Measurements from ENCODE around the gene SLC24A4. TPM values are rescaled to one million over a fixed set of nuclear protein-coding genes. Genes with fewer than 3 reads are reported as not detected.

Gene SLC24A4
- total RNA-seq, 1 donor from 2014 or later, result 0.49 TPM

DNA sequence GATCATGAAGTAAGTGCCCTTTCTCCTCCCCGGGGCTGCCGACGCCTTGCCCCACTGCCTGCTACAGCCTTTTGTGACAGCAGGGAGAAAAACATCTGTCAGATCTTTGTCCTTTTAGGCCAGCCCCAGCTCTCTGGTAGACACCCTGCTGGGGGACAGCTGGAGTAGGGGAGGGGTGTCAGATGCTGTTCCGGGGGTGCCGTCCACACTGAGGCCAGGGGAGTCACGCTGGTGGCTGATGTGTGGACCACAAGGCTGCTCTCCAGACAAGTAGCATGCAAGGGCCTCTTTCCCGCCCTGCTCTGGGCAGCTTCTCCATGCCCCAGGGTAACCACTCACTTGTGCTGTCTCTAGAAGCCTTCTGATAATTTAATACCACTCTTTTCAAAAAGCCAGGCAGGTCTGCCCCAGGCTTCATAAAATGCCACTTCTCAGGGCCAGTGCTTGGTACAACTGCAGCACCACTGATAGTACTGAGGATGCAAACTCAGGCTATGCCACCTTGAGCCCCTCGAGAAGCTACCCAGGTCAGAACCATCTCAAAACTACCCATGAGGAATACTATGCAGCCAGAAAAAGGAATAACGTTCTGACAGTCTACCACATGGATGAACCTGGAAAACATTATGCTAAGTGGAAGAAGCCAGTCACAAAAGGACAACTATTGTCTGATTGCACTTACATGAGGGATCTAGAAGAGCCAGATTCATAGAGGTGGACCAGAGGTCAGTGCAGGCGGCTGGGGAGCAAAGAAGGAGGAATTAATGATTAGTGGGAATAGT lies 124.6 kb downstream of the SLC24A4 start:
- DNase-seq (ENCODE audit: missing footprints) (no peak), ATAC-seq (no peak)
- intact Hi-C loops (cut with DNase I), result no loop called here

DNA sequence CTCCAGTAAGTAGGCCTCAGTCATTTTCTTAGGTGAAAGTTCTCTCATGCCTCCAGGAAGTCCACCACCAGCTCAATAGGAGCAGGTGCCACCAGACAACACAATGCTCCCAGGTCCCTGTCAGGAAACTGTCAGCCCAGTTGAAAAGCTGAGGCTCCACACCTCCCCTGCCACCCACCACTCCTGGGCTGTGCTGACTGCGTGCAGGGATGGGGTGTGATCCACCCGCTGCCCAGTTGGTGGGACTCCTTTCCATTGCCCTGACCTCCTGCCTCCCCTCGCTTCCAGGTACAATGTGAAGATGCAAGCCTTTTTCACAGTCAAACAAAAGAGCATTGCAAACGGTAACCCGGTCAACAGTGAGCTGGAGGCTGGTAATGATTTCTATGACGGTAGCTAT lies 125.8 kb downstream of the SLC24A4 start:
- intact Hi-C loops (cut with DNase I), result no loop called here
- DNase-seq (ENCODE audit: missing footprints) (no peak), ATAC-seq (no peak)

DNA sequence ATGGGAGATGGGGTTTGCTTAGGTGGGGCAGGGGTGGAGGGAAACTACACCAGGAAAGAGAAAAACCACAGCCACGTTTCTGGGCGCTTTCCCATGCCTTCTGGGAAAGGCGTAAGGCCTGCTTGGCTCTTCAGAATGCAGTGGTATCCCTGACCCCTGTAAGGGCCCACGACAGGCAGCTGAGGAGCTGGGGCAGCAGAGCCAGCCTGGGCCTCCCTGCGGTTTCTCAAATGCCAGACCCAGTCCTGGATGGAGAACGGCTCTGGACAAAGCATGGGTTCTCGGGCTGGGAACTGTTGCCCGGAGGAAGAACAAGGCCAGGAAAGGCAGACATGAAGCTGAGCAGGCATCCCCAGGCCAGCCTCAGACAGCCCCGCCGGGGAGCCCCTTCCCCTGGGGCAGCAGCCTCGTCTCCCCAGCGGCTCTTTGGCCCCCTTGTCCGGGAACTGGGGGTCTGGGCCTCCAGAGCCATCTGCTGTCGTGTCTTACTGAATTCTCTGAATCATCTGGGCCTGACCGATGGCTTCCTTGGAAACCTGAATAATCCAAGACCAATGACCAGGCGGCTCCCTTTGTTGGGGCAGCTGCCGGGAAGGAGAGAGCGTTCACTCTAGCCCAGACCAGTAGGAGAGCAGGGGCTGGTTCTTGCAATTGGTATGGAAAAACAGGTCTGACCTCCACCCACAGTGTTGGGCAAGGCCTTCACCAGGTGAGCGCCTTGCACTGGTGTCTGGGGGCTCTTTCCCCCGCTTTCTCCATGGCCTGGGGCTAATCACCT lies 126.6 kb downstream of the SLC24A4 start:
- intact Hi-C loops (cut with DNase I), result loop anchor here (10.0 kb wide), 1 partner anchor 415 kb away; no protein-coding TSS in a partner anchor
- DNase-seq (ENCODE audit: missing footprints) (no peak), ATAC-seq (no peak)

GRCh38 chr14:92450351-92451070 lies 127.5 kb downstream of the SLC24A4 start:
- intact Hi-C loops (cut with DNase I), result loop anchor here (10.0 kb wide), 1 partner anchor 416 kb away; no protein-coding TSS in a partner anchor
- ATAC-seq, result no peak

GRCh38 chr14:92451245-92451644 lies 128.3 kb downstream of the SLC24A4 start:
- no peak for ATAC-seq
- intact Hi-C loops (cut with DNase I), result loop anchor here (10.0 kb wide), 1 partner anchor 416 kb away; no protein-coding TSS in a partner anchor
- DNase-seq (ENCODE audit: missing footprints), result no peak

More at GRCh38 chr14:92450351-92451070, 127.5 kb downstream of the SLC24A4 start:
- no peak for DNase-seq (ENCODE audit: missing footprints)

- DNase-seq (ENCODE audit: missing footprints), result no peak
- intact Hi-C loops (cut with DNase I), result loop anchor here (10.0 kb wide), 1 partner anchor 417 kb away; no protein-coding TSS in a partner anchor
- peak; percentile 34 for ATAC-seq
Measured at GRCh38 chr14:92451755-92452154, 128.8 kb downstream of the SLC24A4 start.

DNA sequence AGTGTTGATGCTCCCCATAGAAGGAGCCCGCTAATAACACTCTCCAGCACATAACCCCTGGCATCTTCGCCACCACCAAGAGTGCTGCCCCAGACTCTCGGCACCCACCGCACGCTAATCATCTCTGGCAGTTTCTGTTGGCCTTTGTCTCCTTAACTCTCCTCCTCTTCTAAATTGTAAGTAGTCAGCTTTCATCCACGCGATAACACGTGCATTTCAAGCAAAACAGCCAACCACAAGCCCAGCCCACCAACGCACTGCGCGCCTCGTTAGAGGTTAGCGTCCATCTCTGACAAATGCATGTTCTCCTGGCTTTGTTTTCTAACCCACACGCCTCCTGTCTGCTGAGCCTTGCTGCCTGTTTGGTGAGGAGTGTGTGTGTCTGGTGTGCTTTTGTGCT lies 129.5 kb downstream of the SLC24A4 start:
- intact Hi-C loops (cut with DNase I), result loop anchor here (10.0 kb wide), 1 partner anchor 418 kb away; no protein-coding TSS in a partner anchor
- DNase-seq (ENCODE audit: missing footprints) (no peak), ATAC-seq (no peak)

GRCh38 chr14:92453691-92454090 lies 130.7 kb downstream of the SLC24A4 start:
- no peak for DNase-seq (ENCODE audit: missing footprints)
- no peak for ATAC-seq
- intact Hi-C loops (cut with DNase I), result loop anchor here (10.0 kb wide), 1 partner anchor 419 kb away; no protein-coding TSS in a partner anchor

DNA sequence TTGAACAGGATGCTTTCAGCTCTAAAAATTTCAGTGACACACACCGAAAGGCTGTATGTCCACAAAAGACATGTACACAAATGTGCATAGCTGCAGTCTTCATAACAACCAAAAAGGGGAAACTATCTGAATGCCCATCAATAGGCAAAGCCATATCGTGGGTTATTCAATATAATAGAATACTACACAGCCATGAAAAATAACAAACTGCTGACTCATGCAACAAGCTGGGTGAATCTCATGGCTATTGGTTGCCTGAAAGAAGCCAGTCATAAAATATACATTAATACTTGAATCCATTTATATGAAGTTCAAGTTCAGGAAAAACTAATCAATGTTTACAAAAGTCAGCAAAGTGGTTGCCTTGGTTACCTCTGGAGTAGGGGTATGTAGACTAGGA lies 132.3 kb downstream of the SLC24A4 start:
- no peak for ATAC-seq
- intact Hi-C loops (cut with DNase I), result loop anchor here (5.0 to 10.0 kb wide), 5 partner anchors 57 to 420 kb away; partner anchors contain the start of gene RIN3
- DNase-seq (ENCODE audit: missing footprints), result no peak

- intact Hi-C loops (cut with DNase I), result loop anchor here (5.0 to 10.0 kb wide), 5 partner anchors 56 to 422 kb away; partner anchors contain the start of gene RIN3
- ATAC-seq (peak; percentile 79), DNase-seq (ENCODE audit: missing footprints) (peak; percentile 88)
Measured at GRCh38 chr14:92456215-92457015, 133.4 kb downstream of the SLC24A4 start.

DNA sequence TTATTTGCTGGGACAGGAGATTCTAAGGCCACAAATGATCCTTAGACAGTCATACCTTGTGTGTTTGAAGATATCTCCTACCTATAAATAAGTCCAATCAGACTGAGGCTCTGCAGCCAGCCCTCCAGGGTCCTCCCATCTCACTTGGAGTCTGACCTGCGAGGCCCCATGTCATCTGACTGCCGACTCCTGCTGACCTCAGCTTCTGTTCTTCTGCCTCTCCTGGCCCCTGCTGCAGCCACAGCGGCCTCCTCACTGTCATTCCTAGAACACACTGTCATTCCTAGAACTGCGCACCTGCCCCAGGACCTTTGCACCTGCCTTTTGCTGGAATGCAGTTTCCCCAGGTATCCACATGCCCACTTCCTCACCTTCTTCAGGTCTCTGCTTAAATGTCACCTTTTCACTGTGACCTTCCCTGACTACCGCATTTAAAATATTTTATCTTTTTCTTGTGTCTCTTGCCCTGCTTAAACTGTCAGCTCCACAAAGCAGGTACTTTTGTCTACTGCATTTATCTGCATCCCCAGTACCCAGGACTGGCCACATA lies 134.1 kb downstream of the SLC24A4 start:
- ATAC-seq, result no peak
- no peak for DNase-seq (ENCODE audit: missing footprints)
- intact Hi-C loops (cut with DNase I), result loop anchor here (5.0 to 10.0 kb wide), 5 partner anchors 55 to 422 kb away; partner anchors contain the start of gene RIN3

- DNase-seq (ENCODE audit: missing footprints) (no peak), ATAC-seq (no peak)
- intact Hi-C loops (cut with DNase I), result loop anchor here (2.0 to 10.0 kb wide), 6 partner anchors 54 to 424 kb away; partner anchors contain the start of gene RIN3
Measured at GRCh38 chr14:92458136-92459029, 135.4 kb downstream of the SLC24A4 start.

DNA sequence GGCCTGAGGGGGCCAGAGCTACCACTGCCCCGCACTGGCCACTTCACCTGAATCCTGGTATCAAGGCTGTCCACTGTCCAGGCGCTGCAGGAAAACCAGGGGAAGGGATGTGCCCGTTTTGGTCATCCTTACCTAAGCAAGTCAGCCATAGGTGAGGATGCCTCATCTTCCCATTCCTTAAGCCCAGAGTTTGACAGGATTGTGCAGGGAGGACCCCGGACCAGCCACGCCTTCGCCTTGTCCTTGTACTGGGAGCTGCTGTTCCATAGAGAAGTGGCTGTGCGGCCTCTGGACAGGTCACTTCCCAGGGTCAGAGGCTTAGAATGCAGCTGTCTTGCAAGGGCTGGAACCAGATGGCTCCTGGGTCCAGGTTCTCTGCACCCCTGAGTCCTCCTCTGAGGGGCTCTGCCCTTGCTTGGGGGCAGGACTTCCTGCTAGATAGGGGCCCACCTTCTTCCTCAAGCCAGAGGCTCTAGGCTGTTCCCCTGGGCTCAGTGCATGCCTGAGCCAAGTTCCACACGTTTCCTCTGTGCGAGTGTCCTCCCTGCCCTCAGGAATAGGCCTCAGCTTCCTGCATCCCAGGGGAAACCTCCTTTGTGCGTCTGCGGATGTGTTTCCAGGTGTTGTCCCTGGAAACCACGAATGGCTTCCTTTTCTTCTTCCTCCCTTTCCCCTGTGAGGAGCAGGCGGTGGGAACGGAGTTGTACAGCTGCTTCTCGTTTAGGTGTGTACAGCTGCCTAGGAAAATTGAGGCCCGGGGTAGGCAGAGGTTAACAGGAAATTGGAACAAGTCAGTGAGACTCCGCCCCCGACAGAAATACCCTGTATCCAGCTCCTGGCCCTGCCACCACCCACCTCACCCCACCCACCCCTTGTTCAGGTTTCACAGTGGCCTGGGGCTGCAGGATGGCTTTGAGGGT lies 136.3 kb downstream of the SLC24A4 start:
- peak; percentile 36 for ATAC-seq
- intact Hi-C loops (cut with DNase I), result loop anchor here (2.0 to 10.0 kb wide), 6 partner anchors 53 to 424 kb away; partner anchors contain the start of gene RIN3

DNA sequence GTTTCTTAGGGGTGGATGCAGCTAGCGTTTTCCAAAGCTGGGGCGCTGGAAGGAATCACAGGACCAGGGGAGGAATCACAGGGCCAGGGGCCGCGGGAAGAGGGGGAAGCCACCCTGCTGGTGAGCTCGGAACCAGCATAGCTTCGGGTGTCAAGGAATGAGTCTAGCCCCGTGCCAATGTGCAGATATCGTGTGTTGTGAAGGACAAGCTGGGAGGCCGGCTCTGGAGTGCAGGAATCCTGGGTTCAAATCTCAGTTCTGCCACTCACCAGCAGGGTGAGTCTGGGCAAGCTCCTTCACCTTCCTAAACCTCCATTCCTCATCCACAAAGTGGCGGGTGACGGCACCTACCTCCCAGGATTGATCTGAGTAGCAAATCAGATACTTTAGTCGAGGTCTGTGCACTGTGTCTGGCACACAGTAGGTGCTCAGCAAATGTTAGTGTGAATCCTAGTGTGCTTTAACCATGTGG lies 137.0 kb downstream of the SLC24A4 start:
- intact Hi-C loops (cut with DNase I), result loop anchor here (2.0 to 10.0 kb wide), 6 partner anchors 52 to 425 kb away; partner anchors contain the start of gene RIN3
- no peak for ATAC-seq
- no peak for DNase-seq (ENCODE audit: missing footprints)

More for the DNA sequence above, 136.3 kb downstream of the SLC24A4 start:
- no peak for DNase-seq (ENCODE audit: missing footprints)

DNA sequence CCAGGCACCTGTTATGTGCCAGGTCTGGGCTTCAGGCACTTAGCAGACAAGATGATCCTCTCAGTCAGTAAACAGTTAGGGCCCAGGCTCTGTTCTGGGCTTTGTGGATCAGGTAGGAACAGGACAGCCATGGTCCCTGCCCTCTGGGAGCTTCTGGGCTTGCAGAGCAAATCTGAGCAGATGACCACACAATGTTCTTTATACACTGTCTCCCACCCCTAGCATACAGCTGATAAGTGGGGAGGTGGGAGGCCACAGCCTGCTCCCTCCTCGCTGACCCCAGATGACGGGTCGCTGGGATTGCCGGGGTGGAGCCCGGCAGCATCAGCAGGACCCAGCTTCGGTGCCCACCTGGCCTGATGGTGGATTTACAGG lies 137.6 kb downstream of the SLC24A4 start:
- ATAC-seq, result no peak
- intact Hi-C loops (cut with DNase I), result no loop called here
- no peak for DNase-seq (ENCODE audit: missing footprints)
